ENCODE measurements around the gene ADH4.
"Not testable (repeated sequence)": the region's sequence is repeated elsewhere in the genome, so short reads cannot be mapped to it uniquely, and the experiment has no call there.

GRCh38 chr4:99117122-99117841, 26.8 kb downstream of the ADH4 start:
- not testable (repeated sequence) for TF ChIP-seq CTCF, POLR2A (IDR thresholded peaks at IDR 0.05)

Data from testis (tissue), 2 donors.